Upper lobe of left lung (tissue), 4 donors: ENCODE data around the gene ZC3H12C.

ENCODE experiments used
- CTCF ChIP-seq, 6 experiments: fragments of 450-650 bp in 4 of 6; fragments of 200-600 bp in 2 of 6; sonication (generic) in 2 of 6; IDR thresholded peaks; one replicate each; pipeline ENCODE4 v1.5.1; 2016 to 2019; ENCODE audit warnings: antibody characterized with exemption in 6 of 6
- EP300 ChIP-seq, 4 donors: sonication (generic); formaldehyde crosslinking; IDR thresholded peaks; one replicate each; pipeline ENCODE4 v1.5.1; 2017; ENCODE audit warnings: antibody characterized with exemption in 4 of 4, control low read depth in 2 of 4
- POLR2A ChIP-seq, 4 donors: fragments of 450-650 bp; IDR thresholded peaks; one replicate each; pipeline ENCODE4 v1.5.1; 2016 to 2017; ENCODE audit warnings: antibody characterized with exemption in 4 of 4, mild to moderate bottlenecking in 2 of 4
- POLR2AphosphoS5 ChIP-seq, 2 donors: sonication (generic); formaldehyde crosslinking; IDR thresholded peaks; one replicate each; pipeline ENCODE4 v1.5.1; 2017; ENCODE audit warnings: antibody characterized with exemption in 2 of 2

- TF ChIP-seq EP300 (IDR thresholded peaks at IDR 0.05) (no peak), CTCF (IDR thresholded peaks at IDR 0.05) (no peak), POLR2A (IDR thresholded peaks at IDR 0.05) (no peak), POLR2AphosphoS5 (IDR thresholded peaks at IDR 0.05) (no peak)
Measured at GRCh38 chr11:110075847-110076208, 17.4 kb upstream of the ZC3H12C start.
